GM10847 (cell line): ENCODE results near the gene GMCL2.

Source experiments
- POLR2A ChIP-seq: IDR thresholded peaks from 2 replicates; pipeline ENCODE4 v1.6.1; 2011; ENCODE audit not compliant: insufficient read length; ENCODE audit errors: extremely low read depth

The GMCL2 gene

GRCh38 chr5:178180141-178180863 is 6.9 kb downstream of the GMCL2 start:
- TF ChIP-seq POLR2A = no peak

DNA sequence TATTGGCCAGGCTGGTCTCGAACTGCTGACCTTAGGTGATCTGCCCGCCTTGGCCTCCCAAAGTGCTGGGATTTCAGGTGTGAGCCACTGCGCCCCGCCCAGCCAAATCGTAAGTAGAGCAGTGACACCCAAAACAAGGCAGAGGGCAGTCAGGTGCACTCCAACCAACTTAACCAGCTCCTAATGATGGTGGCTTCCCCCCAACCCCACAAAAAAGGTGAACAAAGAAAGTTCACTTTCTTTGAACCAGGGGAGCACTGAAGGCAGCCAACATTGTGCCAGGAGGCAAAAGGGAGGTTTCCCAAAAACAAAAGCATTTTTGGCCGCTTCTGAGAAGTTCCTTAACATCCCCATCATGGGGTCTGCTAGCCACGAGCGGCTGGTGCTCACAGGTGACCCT is 9.6 kb downstream of the GMCL2 start:
- TF ChIP-seq POLR2A = no peak

GRCh38 chr5:178176791-178177190 is 10.4 kb downstream of the GMCL2 start:
- no peak for TF ChIP-seq POLR2A

DNA sequence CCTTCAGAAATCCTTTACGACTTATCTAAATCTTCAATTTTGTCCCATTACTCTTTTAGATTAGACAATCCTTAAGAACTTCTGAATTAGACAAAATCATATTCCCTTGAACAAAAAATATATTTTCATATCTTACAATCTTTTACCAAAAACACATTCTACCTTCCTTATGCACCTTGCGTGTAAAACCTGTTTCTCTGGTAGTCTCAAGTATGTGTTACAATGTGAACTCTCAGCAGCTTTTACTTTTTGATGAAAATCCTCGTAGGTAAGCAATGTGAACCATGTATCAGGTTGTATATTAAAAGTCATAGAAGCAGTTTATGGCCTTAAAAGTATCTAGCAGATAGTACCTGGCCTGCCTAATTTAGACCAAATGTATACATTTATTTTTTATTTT is 12.7 kb downstream of the GMCL2 start:
- TF ChIP-seq POLR2A = no peak

DNA sequence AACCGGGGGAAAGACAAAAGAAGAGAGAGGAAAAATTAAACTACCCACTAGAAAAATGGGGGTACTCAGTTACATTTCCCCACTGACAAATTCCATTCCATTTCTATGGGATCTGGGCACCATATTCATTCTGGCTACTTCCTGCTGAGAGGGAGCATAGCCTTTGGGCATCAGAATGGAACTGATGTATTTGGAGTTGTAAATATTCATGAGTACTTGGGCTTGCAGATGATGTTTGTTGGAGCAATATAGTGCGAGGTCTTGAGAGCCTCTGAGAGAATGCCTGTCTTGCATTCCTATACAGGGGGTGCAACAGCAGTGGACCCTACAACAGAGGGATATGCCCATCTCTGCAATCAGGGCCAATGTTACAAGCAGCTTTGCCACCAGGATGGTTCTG is 16.7 kb downstream of the GMCL2 start:
- TF ChIP-seq POLR2A = no peak

- TF ChIP-seq POLR2A = no peak
These were observed 21.6 kb downstream of the GMCL2 start for GRCh38 chr5:178165581-178165980.

GRCh38 chr5:178163772-178164735 is 23.1 kb downstream of the GMCL2 start:
- TF ChIP-seq POLR2A = no peak

- TF ChIP-seq POLR2A = no peak
These were observed 24.7 kb downstream of the GMCL2 start for GRCh38 chr5:178162481-178162880.

DNA sequence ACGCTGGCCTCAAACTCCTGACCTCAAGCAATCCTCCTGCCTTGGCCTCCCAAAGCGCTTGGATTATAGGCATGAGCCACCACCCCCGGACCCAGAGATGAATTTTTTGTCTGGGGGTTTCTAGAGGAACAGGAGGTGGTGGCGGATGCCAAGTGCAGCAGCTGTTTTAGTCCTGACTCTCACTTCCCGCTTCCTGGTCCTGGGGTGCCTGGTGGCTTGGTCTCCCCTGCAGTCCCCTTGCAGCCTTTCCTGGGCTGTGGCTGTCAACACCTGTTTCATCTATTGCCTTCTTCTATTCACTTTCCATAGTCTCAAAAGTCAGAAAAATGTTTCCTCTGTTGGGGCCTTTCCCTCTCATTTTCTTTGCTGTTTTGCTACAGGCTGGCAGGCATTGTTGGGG is 27.0 kb downstream of the GMCL2 start:
- TF ChIP-seq POLR2A = no peak

GRCh38 chr5:178155065-178155464 is 32.1 kb downstream of the GMCL2 start:
- TF ChIP-seq POLR2A = no peak

DNA sequence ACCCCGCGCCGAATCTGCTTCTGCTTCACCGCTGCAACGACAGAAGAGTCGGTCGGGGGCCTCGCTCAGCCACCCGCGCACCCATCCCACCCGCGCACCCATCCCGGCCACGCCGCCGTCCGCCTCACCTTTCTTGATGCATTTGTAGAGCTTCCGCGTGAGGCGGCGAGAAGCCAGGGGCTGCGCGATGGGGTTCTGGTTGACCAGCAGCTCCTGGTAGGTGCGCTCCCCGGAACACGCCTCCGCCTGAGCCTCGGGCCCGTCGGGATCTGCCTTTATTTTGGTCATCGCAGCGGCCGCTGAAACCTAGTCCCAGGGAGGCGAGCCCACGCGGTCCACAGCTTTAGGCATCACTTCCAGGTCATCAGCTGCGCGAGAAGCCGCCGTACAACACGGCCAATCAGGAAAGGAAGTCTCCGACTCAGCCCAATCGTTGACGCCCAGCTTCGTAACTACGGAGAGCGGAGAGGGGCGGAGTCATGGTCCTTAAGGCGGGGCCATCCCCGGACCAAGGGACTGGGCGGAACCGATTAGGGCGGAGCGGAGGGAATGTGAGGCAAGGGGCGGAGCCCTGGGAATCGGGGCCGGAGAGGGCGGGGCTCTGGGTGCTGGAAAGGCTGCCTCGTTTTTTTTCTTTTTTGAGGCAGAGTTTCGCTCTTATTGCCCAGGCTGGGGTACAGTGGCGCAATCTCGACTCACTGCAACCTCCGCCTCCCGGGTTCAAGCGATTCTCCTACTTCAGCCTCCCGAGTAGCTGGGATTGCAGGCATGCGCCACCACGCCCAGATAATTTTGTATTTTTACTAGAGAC is 33.4 kb downstream of the GMCL2 start, which contains the start of gene NHP2:
Gene NHP2, minus strand, starts transcription at position 356 of the 811 bp plus-strand sequence. Its CDS starts 68 bp downstream, at position 288.
- TF ChIP-seq POLR2A = peak; percentile 64

DNA sequence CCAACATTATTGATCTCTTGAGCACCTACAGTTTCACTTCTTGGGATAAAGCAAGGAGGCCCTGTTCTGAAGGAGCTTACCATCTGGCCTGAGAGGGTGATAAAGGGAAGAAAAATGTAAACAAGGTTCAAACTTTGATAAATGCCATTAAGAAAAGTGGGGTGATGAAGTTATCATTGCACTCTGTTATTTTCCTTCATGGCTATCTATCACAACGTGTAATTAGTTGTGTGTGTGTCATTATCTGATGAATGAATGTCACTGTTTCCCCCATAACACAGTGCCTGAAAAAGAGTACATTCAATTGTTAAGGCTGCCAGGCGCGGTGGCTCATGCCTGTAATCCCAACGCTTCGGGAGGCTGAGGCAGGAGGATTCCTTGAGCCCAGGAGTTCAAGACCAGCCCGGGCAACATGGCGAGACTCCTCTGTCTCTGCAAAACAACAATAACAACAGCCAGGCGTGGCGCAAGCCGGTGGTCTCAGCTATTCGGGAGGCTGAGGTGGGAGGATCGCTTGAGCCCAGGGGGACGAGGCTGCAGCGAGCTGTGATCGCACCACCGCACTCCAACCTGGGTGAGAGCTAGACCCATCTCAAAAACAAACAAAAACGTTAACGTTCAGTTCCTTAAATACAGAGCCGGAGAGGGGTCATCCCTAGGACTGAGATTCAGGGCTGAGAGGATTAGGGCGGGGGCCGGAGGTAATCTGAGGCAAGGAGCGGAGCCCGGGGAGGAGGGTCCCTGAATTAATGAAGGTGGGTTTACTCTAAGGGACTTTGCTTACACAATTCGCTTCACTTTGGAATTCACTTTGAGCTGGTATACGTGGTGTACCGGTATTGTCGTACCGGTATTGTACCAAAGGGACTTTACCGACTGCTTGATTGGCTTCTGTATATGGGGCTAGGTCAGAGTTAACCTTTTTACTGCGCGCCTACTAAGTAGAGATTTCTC is 34.4 kb downstream of the GMCL2 start:
- no peak for TF ChIP-seq POLR2A

GRCh38 chr5:178150977-178151734 is 36.0 kb downstream of the GMCL2 start:
- no peak for TF ChIP-seq POLR2A
